ENCODE results near the gene UNC93B1.
"Not testable (repeated sequence)": the region's sequence is repeated elsewhere in the genome, so short reads cannot be mapped to it uniquely, and the experiment has no call there.

UNC93B1 gene

GRCh38 chr11:67991347-67992121 is 12.4 kb downstream of the UNC93B1 start:
- DNase-seq (ENCODE audit: low read depth) = not testable (repeated sequence)

GRCh38 chr11:67990546-67991346 is 13.2 kb downstream of the UNC93B1 start:
- DNase-seq (ENCODE audit: low read depth) = not testable (repeated sequence)

- not testable (repeated sequence) for DNase-seq (ENCODE audit: low read depth)
Measured at GRCh38 chr11:67985302-67985701, 18.6 kb downstream of the UNC93B1 start.

- no peak for DNase-seq (ENCODE audit: low read depth)
Measured at GRCh38 chr11:67983951-67984350, 19.9 kb downstream of the UNC93B1 start.

- DNase-seq (ENCODE audit: low read depth) = not testable (repeated sequence)
Measured at GRCh38 chr11:67982255-67982857, 21.5 kb downstream of the UNC93B1 start.

GRCh38 chr11:67981226-67981625 is 22.7 kb downstream of the UNC93B1 start:
- not testable (repeated sequence) for DNase-seq (ENCODE audit: low read depth)

GRCh38 chr11:67978766-67979418 is 25.0 kb downstream of the UNC93B1 start:
- DNase-seq (ENCODE audit: low read depth) = not testable (repeated sequence)

GRCh38 chr11:67974746-67975145 is 29.2 kb downstream of the UNC93B1 start:
- not testable (repeated sequence) for DNase-seq (ENCODE audit: low read depth)

GRCh38 chr11:67965830-67966348 is 38.0 kb downstream of the UNC93B1 start:
- DNase-seq (ENCODE audit: low read depth) = not testable (repeated sequence)

- DNase-seq (ENCODE audit: low read depth) = not testable (repeated sequence)
Measured at GRCh38 chr11:67964746-67965145, 39.2 kb downstream of the UNC93B1 start.

- not testable (repeated sequence) for DNase-seq (ENCODE audit: low read depth)
Measured at GRCh38 chr11:67963879-67964278, 40.0 kb downstream of the UNC93B1 start.

- DNase-seq (ENCODE audit: low read depth) = not testable (repeated sequence)
Measured at GRCh38 chr11:67963217-67963616, 40.7 kb downstream of the UNC93B1 start.

GRCh38 chr11:67956236-67956635 is 47.7 kb downstream of the UNC93B1 start:
- DNase-seq (ENCODE audit: low read depth) = not testable (repeated sequence)

- peak; percentile 65 for DNase-seq (ENCODE audit: low read depth)
Measured at GRCh38 chr11:67955461-67956007, 48.4 kb downstream of the UNC93B1 start.

GRCh38 chr11:67954971-67955370 is 48.9 kb downstream of the UNC93B1 start:
- DNase-seq (ENCODE audit: low read depth) = not testable (repeated sequence)

- not testable (repeated sequence) for DNase-seq (ENCODE audit: low read depth)
Measured at GRCh38 chr11:67954251-67954650, 49.6 kb downstream of the UNC93B1 start.

- DNase-seq (ENCODE audit: low read depth) = not testable (repeated sequence)
Measured at GRCh38 chr11:67950705-67951104, 53.2 kb downstream of the UNC93B1 start.

GRCh38 chr11:67947785-67948184 is 56.1 kb downstream of the UNC93B1 start:
- not testable (repeated sequence) for DNase-seq (ENCODE audit: low read depth)

GRCh38 chr11:67946403-67946802 is 57.5 kb downstream of the UNC93B1 start:
- not testable (repeated sequence) for DNase-seq (ENCODE audit: low read depth)

GRCh38 chr11:67943406-67943805 is 60.5 kb downstream of the UNC93B1 start:
- DNase-seq (ENCODE audit: low read depth) = not testable (repeated sequence)
